ENCODE data around the gene OTOA.
"Not testable (repeated sequence)": the region's sequence is repeated elsewhere in the genome, so short reads cannot be mapped to it uniquely, and the experiment has no call there.

Gene OTOA

DNA sequence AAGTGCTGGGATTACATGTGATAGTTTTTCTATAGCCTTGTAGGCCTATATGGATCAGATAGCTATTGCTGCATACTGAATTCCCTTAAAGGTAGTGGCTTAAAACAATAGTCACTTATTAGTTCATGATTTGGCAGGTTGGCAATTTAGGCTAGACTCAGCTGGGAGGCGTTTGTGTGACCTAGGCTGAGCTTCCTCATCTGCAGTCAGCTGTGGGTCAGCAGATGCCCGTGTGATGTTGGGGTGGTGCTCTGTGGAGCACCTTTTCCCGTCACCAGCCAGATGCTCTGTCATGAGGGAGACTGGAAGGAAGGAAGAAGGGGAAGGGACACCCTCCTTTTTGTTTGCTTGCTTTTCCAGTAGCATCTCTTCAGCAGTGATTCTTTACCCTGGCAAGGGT, 129.5 kb downstream of the OTOA start:
- in situ Hi-C loops (cut with MboI; ENCODE audit: low sequenced_read_pairs) = not testable (repeated sequence)

DNA sequence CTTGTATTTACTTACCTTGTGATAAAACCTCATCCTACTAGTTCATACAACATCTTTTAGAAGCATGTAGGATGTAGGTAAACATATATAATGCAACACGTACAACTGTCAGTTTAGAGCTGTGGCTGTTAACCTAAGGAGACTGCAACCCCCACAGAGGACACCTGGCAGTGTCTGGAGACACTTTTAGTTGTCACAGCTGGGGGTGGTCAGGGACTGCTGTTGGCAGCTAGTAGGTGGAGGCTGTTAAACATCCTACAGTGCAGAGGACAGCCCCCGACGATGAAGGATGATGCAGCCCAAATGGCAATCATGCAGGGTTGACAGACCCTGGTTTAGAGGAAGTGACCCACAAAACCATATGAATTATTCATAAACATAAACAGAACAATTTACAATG, 134.8 kb downstream of the OTOA start:
- in situ Hi-C loops (cut with MboI; ENCODE audit: low sequenced_read_pairs) = not testable (repeated sequence)

DNA sequence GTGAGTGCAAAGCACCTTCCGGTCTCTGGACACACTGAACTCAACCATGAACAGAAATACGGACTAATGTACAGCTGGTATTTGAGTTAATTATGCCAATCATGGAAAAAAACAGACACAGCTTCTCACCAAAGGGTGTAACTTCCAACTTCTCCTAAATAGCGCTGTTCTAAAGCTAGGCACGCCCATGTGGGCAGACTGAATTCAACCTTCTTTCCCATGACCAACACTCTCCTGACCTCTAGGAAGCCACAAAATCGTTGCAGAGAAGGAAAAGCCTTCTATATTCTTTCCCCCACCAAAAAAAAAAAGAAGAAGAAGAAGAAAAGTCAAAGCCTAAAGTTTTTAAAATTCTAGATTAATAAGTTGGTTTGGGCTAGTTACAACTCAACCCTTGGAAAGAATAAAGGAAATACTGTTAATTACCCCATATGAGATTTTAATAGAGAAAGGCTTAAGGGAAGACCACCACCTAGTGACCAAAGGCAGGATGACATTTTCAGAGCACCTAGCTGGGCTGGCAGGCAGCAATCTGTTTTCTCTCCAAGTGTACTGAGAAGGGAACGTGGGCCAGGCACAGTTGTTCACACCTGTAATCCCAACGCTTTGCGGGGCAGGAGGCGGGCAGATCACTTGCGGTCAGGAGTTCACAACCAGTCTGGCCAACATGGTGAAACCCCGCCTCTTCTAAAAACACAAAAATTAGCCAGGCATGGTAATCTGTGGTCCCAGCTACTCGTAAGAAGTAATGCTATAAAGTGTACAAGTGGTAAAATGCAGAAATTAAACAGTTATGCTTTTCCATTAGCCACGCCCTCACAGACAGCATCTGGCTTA, 138.0 kb downstream of the OTOA start:
- in situ Hi-C loops (cut with MboI; ENCODE audit: low sequenced_read_pairs) = not testable (repeated sequence)

DNA sequence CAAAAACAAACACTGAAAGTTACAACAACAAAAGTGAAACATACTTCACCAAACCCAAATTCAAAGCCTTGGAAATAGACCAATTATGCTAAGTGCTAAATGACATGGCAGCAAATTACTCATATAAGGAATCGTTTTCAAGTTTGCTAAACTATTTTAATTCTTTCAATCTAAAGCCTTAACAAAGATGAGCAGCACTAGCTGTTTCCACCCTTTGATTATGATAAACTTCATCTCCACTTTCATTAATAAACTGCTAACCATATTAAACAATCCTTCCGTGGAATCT, 138.6 kb downstream of the OTOA start:
- in situ Hi-C loops (cut with MboI; ENCODE audit: low sequenced_read_pairs) = not testable (repeated sequence)

Measured in HL-60/S4 treated with phorbol 12-myristate 13-acetate at 8.2 ng/mL for 4 days and 3 days (cell line).